Stimulated activated naive CD8-positive, alpha-beta T cell treated with anti-CD3 and anti-CD28 coated beads, Interleukin-15, Interleukin-2, amounts not matched to agents 100 U/mL and 50 U/mL, for 24 hours (primary cell): ENCODE measurements around the gene ANKRD34A.

Experiments used
- ATAC-seq: fragments of 150-1000 bp; cut with Tn5 transposase; one replicate; pipeline ENCODE4 v1.10.0; 2021
- DNase-seq: peaks from one replicate; pipeline ENCODE4 v3.0.0; 2021

Gene ANKRD34A

GRCh38 chr1:145964328-145965118 is at the start of gene ANKRD34A, which contains the start of gene POLR3GL:
TSS of gene ANKRD34A (minus strand) at chr1:145964575. CDS start at chr1:145961759, 2,816 bp downstream.
TSS of gene POLR3GL (plus strand) at chr1:145964690. CDS start at chr1:145974866, 10,176 bp downstream.
- ATAC-seq (peak; percentile 90), DNase-seq (peak; percentile 90)

GRCh38 chr1:146013559-146013922 is 49.2 kb upstream of the ANKRD34A start:
- ATAC-seq (no peak), DNase-seq (no peak)

GRCh38 chr1:146012703-146013558 is 48.6 kb upstream of the ANKRD34A start:
- peak; percentile 82 for ATAC-seq
- peak; percentile 59 for DNase-seq

GRCh38 chr1:146010126-146010738 is 45.9 kb upstream of the ANKRD34A start:
- no peak for ATAC-seq
- DNase-seq, result no peak

- no peak for DNase-seq
- no peak for ATAC-seq
Observed at GRCh38 chr1:146007489-146008133, 43.2 kb upstream of the ANKRD34A start.

GRCh38 chr1:146001709-146002108 is 37.3 kb upstream of the ANKRD34A start:
- ATAC-seq, result no peak
- DNase-seq, result no peak

- ATAC-seq, result no peak
- DNase-seq, result no peak
Observed at GRCh38 chr1:145999321-146000024, 35.1 kb upstream of the ANKRD34A start.

GRCh38 chr1:145997718-145998023 is 33.3 kb upstream of the ANKRD34A start:
- ATAC-seq (no peak), DNase-seq (no peak)

GRCh38 chr1:145997016-145997717 is 32.8 kb upstream of the ANKRD34A start:
- ATAC-seq (peak; percentile 34), DNase-seq (peak; percentile 55)

- ATAC-seq (peak; percentile 88), DNase-seq (peak; percentile 95)
Observed at GRCh38 chr1:145996433-145997015, 32.1 kb upstream of the ANKRD34A start, which contains the start of gene TXNIP. TSS of gene TXNIP (minus strand) at chr1:145996579. CDS start at chr1:145996266, 313 bp downstream.

- DNase-seq, result no peak
- no peak for ATAC-seq
Observed at GRCh38 chr1:145995964-145996432, 31.6 kb upstream of the ANKRD34A start.

- DNase-seq (no peak), ATAC-seq (no peak)
Observed at GRCh38 chr1:145995148-145995881, 30.9 kb upstream of the ANKRD34A start.

- peak; percentile 60 for DNase-seq
- ATAC-seq, result peak; percentile 33
Observed at GRCh38 chr1:145994391-145995120, 30.2 kb upstream of the ANKRD34A start.

GRCh38 chr1:145993618-145994390 is 29.4 kb upstream of the ANKRD34A start:
- no peak for ATAC-seq
- DNase-seq, result no peak

- DNase-seq, result no peak
- ATAC-seq, result no peak
Observed at GRCh38 chr1:145992958-145993617, 28.7 kb upstream of the ANKRD34A start.

GRCh38 chr1:145992502-145992936 is 28.1 kb upstream of the ANKRD34A start:
- DNase-seq (no peak), ATAC-seq (no peak)

GRCh38 chr1:145991735-145992412 is 27.5 kb upstream of the ANKRD34A start:
- ATAC-seq, result no peak

More at GRCh38 chr1:145991735-145992412, 27.5 kb upstream of the ANKRD34A start:
- no peak for DNase-seq
